Kidney epithelial cell (primary cell): ENCODE measurements around the gene SESN1. TPM values are rescaled to one million over a fixed set of nuclear protein-coding genes. Genes with fewer than 3 reads are reported as not detected.

ENCODE experiments used
- DNase-seq: peaks from one replicate; pipeline ENCODE4 v3.0.0-alpha.2; 2010; ENCODE audit warnings: low read depth
- H3K27me3 ChIP-seq: 2 replicates; pipeline ENCODE4 v1.6.0; 2011; ENCODE audit warnings: low read length; ENCODE audit not compliant: control insufficient read depth, insufficient read depth
- H3K36me3 ChIP-seq: 2 replicates; pipeline ENCODE4 v1.5.1; 2011; ENCODE audit warnings: low read length; ENCODE audit not compliant: control insufficient read depth, insufficient read depth
- H3K4me3 ChIP-seq: 2 replicates; pipeline ENCODE4 v1.5.1; 2011; ENCODE audit warnings: low read depth, mild to moderate bottlenecking, control low read depth, low read length
- total RNA-seq: library from RNA; depleted of rRNA; stranded (reverse); fragments of >200 nt; gene quantifications from 2 replicates; pipeline ENCODE4 v1.2.3, GENCODE V29; 2015
- TF ChIP-seq, protein P1 (sequence below): IDR thresholded peaks from 2 replicates; pipeline ENCODE4 v1.5.1; 2011; ENCODE audit warnings: mild to moderate bottlenecking, moderate library complexity, low read length, control low read depth, inconsistent platforms; ENCODE audit not compliant: insufficient read depth, poor library complexity, severe bottlenecking

SESN1 gene
- total RNA-seq, 1 donor from 2014 or later = 13.2 TPM

DNA sequence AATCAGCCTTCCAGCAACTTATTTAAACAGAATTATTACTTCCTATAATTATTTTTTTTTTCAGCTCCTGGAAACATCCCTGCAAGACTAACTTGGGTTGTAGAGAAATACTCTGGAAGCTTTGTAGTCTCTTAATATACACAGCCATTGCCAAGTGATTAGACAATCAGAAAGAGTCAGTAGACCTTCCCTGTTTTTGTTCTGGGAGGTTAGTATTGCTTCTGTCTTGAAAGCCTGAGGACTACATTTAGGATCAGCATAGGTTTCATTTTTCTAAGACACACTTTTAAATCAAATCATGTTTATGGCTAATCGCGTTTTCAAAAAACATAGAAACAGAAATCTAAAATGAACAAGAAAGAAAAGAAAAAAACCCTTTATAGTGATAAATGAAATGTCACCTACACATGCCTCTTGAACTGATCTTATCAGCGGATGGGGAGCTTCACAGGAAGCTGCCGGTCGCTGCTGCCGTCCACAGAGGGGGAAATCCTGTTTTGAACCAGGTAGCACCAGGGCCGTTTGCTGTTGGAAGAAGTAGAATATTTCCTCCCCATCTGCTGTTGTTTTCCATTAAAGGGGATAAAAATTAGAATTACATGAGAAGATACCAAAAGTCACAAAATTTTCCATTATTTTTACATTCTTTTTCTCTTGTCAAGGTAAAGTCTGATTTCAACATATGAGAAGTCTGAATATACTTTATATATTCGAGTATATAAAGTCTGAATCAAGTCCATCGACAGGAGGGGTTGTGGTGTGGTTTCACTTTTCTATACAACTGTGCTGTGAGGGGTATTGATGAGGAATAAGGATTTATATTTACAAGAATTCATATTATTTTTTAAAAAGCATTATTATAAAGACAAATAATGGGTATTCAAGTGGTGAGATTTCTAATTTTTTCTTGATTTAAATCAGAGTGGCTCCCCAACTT lies 151.8 kb downstream of the SESN1 start:
- no peak overlapping the region for H3K4me3 ChIP-seq
- H3K27me3 ChIP-seq = no peaks in the 10 kb centered on the region
- no peaks in the 10 kb centered on the region for H3K36me3 ChIP-seq
- no peak for DNase-seq
- TF ChIP-seq, protein P1, sequence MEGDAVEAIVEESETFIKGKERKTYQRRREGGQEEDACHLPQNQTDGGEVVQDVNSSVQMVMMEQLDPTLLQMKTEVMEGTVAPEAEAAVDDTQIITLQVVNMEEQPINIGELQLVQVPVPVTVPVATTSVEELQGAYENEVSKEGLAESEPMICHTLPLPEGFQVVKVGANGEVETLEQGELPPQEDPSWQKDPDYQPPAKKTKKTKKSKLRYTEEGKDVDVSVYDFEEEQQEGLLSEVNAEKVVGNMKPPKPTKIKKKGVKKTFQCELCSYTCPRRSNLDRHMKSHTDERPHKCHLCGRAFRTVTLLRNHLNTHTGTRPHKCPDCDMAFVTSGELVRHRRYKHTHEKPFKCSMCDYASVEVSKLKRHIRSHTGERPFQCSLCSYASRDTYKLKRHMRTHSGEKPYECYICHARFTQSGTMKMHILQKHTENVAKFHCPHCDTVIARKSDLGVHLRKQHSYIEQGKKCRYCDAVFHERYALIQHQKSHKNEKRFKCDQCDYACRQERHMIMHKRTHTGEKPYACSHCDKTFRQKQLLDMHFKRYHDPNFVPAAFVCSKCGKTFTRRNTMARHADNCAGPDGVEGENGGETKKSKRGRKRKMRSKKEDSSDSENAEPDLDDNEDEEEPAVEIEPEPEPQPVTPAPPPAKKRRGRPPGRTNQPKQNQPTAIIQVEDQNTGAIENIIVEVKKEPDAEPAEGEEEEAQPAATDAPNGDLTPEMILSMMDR = no peak

DNA sequence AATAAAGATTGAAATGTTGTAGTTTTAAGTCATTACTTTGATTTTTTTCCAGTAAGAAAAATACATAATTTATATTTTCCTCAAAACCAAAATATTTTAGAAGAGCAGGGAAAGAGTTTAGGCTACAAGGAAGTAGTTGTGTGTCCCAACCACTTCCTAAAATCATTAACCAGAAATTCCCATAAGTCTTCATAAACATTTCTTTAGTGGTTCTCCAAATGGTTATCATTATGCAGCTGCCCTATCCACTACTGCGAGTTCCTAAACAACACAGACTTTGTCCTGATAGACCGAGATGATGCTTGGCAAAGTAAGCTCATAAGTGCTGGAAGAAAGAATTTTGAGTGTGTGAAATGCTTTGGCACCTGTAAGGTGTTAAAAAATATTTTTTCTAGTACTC lies 152.8 kb downstream of the SESN1 start:
- TF ChIP-seq, protein P1 = no peak
- DNase-seq = no peak
- no peaks in the 10 kb centered on the region for H3K27me3 ChIP-seq
- no peak overlapping the region for H3K4me3 ChIP-seq
- H3K36me3 ChIP-seq = no peaks in the 10 kb centered on the region

DNA sequence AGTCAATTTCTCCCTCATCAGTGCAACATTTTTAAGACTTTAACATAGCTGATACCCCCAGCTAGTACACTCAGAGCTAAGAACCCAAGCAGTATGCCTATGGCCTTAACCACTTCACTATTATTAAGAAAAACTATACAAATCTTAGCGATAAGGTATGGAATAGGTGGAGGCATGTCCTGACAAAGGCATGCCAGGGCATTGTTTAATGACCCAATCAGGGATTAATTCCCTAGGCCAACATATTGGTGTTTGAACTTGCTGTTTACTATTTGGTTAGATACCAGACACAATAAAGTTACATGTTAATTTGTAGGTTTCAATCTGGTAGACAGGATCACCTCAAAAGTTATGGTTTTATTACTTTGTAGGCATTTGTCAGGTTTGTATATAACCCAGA lies 153.4 kb downstream of the SESN1 start:
- H3K27me3 ChIP-seq = no peaks in the 10 kb centered on the region
- DNase-seq = no peak
- TF ChIP-seq, protein P1 = no peak
- H3K36me3 ChIP-seq = no peaks in the 10 kb centered on the region
- H3K4me3 ChIP-seq = no peak overlapping the region

DNA sequence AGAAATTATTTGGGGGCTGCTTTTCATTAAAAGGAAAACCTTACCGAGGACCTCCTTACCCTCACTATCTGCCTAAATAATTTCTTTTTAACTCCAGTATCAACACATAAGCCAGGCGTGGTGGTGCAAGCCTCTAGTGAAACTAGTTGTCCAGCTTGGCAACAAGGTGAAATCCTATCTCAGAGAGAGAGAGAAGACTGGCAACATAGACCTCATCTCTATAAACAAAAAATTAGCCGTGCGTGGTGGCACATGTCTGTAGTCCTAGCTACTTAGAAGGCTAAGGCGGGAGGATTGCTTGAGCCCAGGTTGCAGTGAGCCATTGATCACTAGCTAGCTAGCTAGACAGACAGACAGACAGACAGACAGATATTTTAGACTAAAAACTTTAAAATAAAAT lies 153.9 kb downstream of the SESN1 start:
- TF ChIP-seq, protein P1 = no peak
- DNase-seq = no peak
- Histone ChIP-seq H3K4me3 (no peak overlapping the region), H3K27me3 (no peaks in the 10 kb centered on the region), H3K36me3 (no peaks in the 10 kb centered on the region)

DNA sequence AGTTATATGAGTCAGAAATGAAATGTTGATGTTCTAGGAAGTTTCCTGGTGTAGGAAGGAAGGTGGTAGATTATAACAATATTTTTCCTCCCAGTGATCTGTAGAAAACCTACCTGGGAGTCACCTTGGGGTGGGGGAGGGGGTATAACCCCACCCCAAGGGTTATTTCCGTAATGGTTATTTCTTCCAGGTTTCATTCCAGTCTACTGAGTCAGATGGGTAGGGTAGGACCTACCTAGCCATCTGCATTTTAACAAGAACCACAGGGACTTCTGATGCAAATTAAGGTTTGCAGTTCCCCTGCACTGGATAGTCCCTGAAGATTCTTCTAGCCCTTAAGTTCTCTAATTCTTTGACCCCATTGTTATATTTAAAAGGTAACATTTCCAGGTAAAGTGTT lies 157.5 kb downstream of the SESN1 start:
- Histone ChIP-seq H3K36me3 (no peaks in the 10 kb centered on the region), H3K27me3 (no peaks in the 10 kb centered on the region), H3K4me3 (no peak overlapping the region)
- DNase-seq = no peak
- TF ChIP-seq, protein P1 = no peak

Other genes with a start within 250 kb of the SESN1 start
- 1.1 and 1.8 TPM in 2 replicates for gene ARMC2, start 246.4 kb downstream of the SESN1 start, total RNA-seq
- 15.6 and 16.7 TPM in 2 replicates for gene CEP57L1, start 661 bp upstream of the SESN1 start, total RNA-seq